ENCODE data around the gene DPP6.

GRCh38 chr7:154791611-154792010 is 739.4 kb downstream of the DPP6 start:
- no peak for TF ChIP-seq CTCF (optimal IDR thresholded peaks at IDR 0.05 in 1 of 3, IDR thresholded peaks at IDR 0.05 in 1 of 3, conservative IDR thresholded peaks at IDR 0.05 in 1 of 3; ENCODE audit: extremely low read depth in 1 of 3, insufficient read depth in 2 of 3, low read length in 3 of 3)
- no peak for TF ChIP-seq EZH2 (IDR thresholded peaks at IDR 0.05; ENCODE audit: low read length)

All from keratinocyte (primary cell).